GM18867 (cell line): ENCODE measurements around the gene LRRC57.

Experiments used
- ATAC-seq: cut with Tn5 transposase; IDR thresholded peaks from one replicate; pipeline ENCODE4 v1.9.1; 2021; ENCODE audit warnings: mild to moderate bottlenecking, moderate library complexity; ENCODE audit not compliant: unreplicated experiment

The LRRC57 gene

GRCh38 chr15:42553554-42553953 is 5.0 kb upstream of the LRRC57 start:
- ATAC-seq = no peak

- ATAC-seq = no peak
These were observed 1.3 kb upstream of the LRRC57 start for GRCh38 chr15:42549741-42550392.

- ATAC-seq = peak; percentile 19
These were observed 469 bp upstream of the LRRC57 start for GRCh38 chr15:42549032-42549491.

- ATAC-seq = no peak
These were observed 710 bp downstream of the LRRC57 start for GRCh38 chr15:42547918-42548248.

GRCh38 chr15:42544853-42545629 is 3.6 kb downstream of the LRRC57 start:
- ATAC-seq = no peak

- no peak for ATAC-seq
These were observed 15.3 kb downstream of the LRRC57 start for GRCh38 chr15:42533246-42533645.

- ATAC-seq = no peak
These were observed 19.6 kb downstream of the LRRC57 start for GRCh38 chr15:42528970-42529369.

GRCh38 chr15:42523331-42523730 is 25.3 kb downstream of the LRRC57 start:
- no peak for ATAC-seq

- ATAC-seq = no peak
These were observed 37.6 kb downstream of the LRRC57 start for GRCh38 chr15:42511007-42511391.

- no peak for ATAC-seq
These were observed 38.2 kb downstream of the LRRC57 start for GRCh38 chr15:42510258-42511006.

- no peak for ATAC-seq
These were observed 40.3 kb downstream of the LRRC57 start for GRCh38 chr15:42508263-42508690.

GRCh38 chr15:42507514-42507913 is 41.1 kb downstream of the LRRC57 start:
- ATAC-seq = no peak

- no peak for ATAC-seq
These were observed 44.0 kb downstream of the LRRC57 start for GRCh38 chr15:42504631-42505030.

GRCh38 chr15:42503825-42504224 is 44.8 kb downstream of the LRRC57 start:
- no peak for ATAC-seq

GRCh38 chr15:42502477-42502876 is 46.1 kb downstream of the LRRC57 start:
- no peak for ATAC-seq

- no peak for ATAC-seq
These were observed 48.6 kb downstream of the LRRC57 start for GRCh38 chr15:42499858-42500609.

GRCh38 chr15:42498212-42499068 is 50.2 kb downstream of the LRRC57 start:
- no peak for ATAC-seq

GRCh38 chr15:42495361-42496212 is 53.0 kb downstream of the LRRC57 start, which contains the start of gene SNAP23:
TSS of gene SNAP23 (plus strand) at chr15:42495634. CDS start at chr15:42511847, 16,213 bp downstream.
- peak; percentile 79 for ATAC-seq

- no peak for ATAC-seq
These were observed 53.6 kb downstream of the LRRC57 start for GRCh38 chr15:42494998-42495360.
